GM21717 (cell line): Measurements from ENCODE around the gene NBPF3.
"Not testable (repeated sequence)": the region's sequence is repeated elsewhere in the genome, so short reads cannot be mapped to it uniquely, and the experiment has no call there.

Experiments
- ATAC-seq: cut with Tn5 transposase; IDR thresholded peaks from one replicate; pipeline ENCODE4 v1.9.1; 2021; ENCODE audit warnings: mild to moderate bottlenecking, moderate library complexity; ENCODE audit not compliant: unreplicated experiment

The NBPF3 gene

DNA sequence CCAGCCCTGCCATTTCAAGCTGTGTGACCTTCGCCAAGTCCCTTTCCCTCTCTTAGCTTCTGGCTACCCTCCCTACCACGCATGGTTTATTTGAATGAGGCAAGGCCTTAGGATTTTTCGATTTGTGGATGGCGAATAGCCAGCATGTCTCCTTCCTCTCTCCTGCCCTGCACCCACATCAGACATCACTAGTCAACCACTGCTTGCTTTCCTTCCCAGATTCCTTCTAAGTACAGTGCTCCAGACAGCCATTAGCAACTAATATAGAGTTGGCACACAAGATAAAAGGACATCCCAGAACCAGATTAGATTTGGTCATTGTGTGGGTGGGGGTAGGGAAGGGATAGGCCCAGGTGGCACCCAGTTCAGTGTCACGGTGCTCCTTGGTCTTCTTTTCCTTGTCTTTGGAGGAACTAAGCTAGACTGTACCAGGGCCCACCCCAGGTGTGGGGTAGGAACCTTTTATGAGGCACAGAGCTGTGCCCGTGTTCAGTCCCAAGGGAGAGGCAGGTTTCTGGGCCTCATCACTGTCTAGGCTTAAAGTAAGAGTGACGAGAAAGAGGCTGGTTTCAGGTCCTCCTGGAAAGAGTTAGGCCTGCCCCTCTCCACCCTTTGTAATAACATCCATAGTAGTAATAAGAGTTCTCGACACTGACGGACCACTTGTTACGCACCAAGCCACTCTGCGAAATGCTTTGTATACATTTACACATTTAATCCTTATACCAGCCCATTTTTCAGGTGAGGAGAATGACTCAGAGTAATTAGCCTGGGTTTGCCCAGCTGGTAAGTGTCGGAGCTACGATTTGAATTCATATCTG lies 77.9 kb downstream of the NBPF3 start:
- no peak for ATAC-seq

DNA sequence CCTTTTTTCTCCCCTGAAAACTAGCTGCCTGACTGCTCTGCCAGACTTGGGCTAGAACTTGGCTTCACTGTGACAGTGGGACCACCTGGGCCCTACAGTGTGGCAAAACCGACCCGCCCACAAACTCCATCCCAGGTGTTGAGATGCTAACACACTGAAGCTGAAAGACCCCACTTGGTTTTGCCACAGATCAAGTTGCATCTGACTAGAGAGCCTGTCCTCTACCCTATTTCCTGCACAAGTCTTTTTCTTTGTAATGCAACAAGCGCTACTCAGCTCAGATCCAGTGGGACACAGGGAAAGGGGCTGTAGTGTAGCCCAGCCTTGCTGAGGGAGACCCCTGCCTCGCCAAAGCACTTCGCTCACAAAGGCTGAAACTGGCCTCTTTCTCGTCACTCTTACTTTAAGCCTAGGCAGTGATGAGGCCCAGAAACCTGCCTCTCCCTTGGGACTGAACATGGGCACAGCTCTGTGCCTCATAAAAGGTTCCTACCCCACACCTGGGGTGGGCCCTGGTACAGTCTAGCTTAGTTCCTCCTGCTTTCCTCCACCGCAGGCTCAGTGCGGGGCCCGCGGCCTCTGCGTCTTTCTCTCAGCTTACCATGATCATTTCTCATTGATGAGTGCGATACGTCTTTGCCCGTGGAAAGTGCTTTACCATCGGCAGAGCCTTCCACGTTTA lies 79.0 kb downstream of the NBPF3 start:
- ATAC-seq = no peak

DNA sequence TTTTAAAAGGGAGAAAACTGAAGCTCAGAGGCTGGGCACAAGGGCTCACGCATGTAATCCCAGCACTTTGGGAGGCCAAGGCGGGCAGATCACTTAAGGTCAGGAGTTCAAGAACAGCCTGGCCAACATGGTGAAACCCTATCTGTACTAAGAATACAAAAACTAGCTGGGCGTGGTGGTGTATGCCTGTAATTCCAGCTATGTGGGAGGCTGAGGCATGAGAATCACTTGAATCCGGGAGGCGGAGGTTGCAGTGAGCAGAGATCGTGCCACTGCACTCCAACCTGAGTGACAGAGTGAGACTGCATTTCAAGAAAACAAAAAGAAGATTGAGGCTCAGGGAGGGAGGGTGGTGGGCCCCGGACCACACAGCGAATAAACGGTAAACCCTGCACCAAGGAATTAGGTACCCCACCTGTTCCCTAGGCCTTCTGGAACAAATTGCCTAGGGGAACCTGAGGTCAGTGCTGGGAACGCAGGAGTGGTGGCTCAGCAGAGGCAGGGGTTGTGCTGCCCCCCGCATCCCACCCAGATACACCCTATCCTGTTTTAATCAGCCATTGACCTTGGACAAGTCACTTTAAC lies 79.6 kb downstream of the NBPF3 start:
- ATAC-seq = not testable (repeated sequence)

DNA sequence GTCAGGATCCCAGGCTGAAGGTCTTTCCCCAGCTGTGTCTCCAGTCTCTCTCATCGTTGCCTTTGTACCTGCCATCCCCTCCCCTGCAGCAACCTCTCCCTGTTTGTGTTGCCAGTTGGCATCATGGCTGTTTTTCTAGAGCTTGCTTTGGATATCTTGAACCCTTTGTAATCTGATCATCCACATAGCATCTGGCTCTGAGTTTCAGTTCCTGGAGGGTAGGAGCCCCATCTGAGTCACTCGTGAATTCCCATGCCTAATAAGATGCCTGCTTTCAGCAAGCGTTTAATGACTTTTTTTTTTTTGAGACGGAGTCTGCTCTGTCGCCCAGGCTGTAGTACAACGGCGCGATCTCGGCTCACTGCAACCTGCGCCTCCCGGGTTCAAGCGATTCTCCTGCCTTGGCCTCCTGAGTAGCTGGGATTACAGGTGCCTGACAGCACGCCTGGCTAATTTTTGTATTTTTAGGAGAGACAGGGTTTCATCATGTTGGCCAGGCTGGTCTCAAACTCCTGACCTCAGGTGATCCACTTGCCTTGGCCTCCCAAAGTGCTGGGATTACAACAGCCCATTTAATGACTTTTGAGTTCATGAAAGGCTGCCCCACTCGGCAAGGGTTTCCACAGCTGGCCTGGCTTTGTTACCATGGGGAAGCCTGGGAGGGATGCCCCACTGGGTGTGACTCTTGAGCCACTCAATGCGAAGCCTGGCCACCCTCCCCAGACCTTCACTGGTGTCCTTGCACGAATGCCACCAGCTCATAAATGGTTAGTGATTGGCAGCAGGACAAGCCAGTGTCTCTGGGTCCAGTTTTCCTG lies 81.2 kb downstream of the NBPF3 start:
- no peak for ATAC-seq

DNA sequence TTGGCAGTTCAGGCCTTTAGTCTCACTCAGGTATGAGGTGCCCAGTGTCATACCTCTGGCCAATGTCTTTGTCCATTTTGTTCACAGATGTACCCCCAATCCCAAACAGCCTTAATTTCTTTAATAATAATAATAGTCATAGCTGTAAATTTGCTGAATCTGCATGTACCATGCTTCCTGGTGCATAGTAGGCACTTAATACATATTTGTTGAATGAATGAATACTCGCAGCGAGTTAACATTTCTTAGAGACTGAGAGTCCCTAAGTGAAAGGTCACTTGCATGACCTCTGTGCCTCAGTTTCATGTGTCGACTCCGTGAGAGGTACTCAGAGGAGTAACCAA lies 81.8 kb downstream of the NBPF3 start:
- no peak for ATAC-seq

DNA sequence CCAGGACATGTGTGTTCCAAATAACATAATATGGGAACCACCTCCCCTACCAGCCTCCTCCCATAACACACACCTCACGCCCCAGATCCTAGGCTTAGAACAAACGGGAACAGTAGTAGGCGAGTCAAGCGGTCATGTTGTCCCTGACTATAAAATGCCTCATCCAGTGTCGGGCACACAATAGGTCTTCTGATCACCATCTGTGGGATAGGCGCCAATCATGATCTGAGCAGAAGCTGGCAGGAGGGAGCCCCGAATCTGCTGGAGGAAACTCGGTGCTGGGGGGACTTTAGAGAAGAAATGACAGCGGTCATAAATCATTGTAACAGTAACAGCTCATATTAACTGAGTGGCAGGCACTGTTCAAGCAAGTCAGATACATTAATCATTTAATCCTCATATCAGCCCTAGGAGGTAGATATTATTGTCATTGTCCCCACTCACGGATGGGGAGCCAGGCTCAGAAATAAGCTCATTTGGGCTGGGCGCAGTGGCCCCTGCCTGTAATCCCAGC lies 82.6 kb downstream of the NBPF3 start:
- no peak for ATAC-seq

DNA sequence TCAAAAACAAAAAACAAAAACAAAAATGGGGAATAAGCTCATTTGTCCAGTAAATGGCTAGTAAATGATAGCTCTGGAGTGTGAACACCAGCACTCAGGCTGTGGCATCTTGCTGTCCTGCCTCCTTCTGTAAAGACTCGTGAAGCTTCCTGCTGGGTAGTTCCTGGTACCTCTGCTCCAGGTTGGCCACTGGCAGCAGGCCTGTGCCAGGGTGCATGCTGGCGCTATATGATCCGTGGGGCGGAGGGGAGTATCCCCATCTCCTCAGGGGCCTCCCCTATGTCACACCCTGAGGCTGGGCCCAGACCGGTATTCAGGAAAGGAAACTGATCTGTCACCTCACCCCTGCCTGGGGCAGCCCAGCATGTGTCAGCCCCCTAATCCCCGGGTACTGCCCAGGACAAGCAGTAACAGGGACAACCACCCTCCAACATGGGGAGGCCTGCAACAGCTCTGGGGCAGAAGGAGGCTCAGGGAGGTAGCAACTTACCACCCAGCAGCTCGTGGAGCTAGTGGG lies 83.4 kb downstream of the NBPF3 start:
- no peak for ATAC-seq

DNA sequence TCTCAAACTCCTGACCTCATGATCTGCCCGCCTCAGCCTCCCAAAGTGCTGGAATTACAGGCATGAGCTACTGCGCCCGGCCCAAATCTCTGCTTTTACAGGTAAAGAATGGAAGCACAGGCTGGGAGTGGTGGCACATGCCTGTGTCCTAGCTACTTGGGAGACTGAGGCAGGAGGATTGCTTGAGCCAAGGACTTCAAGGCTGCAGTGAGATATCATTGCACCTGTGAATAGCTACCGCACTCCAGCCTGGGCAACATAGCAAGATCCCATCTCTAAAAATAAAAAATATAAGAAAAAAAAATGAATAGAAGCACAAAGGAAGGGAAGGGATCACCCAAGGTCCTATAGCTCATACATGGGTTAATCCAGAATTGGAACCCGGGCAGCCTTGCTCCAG lies 84.3 kb downstream of the NBPF3 start:
- ATAC-seq = no peak

DNA sequence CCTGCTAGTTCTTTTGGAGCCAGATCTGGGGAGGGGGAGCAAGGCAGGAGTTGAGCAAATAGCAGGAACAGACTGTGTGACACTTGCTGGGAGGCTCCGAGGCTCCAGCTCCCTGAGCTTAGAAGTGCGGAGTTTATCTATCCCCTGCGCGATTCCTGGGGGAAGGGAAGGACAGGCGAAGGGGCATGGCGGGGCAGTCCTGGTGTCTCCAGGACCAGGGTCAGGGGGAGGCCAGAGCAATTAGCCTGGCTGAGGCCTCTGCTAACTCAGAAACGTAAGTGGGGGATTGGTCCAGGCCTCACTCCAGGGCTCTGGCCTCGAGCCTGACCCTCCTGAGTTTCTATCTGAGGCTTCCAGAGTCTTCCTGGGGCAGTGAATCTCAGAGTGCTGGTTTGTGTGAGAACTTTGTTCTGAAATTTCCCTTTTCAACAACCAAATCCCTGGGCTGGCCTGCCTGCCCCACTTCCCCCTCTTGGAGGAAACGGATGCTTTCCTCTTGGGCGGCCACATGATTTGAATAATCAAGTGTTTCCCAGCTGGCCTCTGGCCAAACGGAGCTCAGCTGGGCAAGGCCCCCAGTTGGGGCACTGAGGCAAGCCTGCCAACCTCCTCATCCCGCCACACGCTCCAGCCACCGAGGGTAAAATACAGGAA lies 84.9 kb downstream of the NBPF3 start:
- no peak for ATAC-seq

DNA sequence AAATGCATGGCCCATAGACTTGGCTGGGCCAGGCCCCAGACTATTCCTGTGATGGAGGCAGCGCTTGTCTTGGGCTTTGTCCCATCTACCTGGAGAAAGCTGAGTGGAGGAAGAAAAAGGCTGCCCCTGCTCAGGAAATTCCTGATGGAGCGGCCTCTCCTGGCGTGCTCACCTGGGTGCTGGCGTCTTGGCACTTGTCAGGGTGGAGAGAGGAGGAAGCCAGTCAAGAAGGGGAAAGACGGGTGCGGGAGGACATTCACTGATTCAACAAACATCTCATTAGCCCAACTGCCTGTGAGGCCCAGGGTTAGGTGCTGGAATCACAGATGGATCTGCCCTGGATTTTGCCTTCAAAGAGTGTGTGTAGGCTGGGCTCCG lies 85.4 kb downstream of the NBPF3 start:
- no peak for ATAC-seq

DNA sequence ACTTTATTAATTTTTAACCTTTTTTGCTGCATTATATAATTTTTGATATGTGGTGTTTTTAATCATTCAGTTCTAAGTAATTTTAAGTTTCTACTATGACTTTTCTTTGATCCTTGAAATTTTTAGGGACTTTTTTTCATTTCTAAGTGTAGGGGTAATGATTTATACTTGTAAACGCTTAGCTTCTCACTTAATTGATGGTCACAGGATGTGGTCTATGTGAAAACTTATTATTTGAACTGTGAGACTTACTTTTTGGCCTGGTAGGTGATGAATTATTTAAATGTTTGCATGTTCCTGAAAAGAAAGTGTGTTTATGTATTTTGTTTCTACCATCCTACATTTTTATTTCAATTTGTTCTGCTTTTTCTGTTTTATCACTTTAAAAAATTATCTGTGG lies 86.5 kb downstream of the NBPF3 start:
- no peak for ATAC-seq

DNA sequence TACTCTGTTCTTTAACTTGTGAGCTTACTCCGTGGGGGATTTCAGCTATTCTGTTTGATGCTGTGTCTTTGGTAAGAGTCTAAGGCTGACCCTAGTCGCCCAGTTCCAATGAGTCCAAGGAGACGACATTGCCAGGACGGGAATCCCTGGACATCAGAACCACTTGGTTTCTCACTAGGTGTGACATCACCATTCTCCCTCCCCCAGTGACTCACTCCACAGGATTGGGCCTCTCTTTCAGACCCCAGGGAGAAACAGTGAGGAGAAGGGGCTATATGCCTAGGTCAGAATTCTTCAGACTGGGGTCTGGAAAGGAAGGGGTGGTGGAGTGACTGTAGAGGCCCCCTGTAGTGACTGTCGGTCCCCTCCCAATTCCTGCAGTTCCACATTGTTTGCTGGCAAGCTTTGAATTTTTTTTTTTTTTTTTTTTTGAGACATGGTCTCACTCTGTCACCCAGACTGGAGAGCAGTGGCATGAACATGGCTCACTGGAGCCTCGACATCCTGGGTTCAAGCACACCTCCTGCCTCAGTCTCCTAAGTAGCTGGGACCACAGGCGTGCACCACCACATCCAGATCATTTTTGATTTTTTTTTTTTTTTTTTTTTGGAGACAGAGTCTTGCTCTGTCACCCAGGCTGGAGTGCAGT lies 90.6 kb downstream of the NBPF3 start:
- ATAC-seq = no peak

DNA sequence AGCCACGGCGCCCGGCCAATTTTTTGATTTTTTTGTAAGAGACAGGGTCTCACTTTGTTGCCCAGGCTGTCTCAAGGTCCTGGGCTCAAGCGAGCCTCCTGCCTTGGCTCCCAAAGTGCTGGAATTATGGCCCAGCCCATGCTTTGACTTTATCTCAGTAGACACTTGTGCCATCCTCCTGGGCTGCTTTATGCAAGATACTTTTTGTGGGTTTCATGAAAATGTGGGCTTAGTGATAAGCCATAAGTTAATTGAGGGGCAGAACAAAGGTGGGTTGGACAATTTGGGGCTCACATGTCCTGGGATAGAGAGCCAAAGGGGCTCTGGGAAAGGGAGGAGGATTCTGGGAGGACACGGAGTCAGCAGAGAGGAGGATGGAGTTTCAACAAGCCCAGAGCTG lies 91.3 kb downstream of the NBPF3 start:
- no peak for ATAC-seq

DNA sequence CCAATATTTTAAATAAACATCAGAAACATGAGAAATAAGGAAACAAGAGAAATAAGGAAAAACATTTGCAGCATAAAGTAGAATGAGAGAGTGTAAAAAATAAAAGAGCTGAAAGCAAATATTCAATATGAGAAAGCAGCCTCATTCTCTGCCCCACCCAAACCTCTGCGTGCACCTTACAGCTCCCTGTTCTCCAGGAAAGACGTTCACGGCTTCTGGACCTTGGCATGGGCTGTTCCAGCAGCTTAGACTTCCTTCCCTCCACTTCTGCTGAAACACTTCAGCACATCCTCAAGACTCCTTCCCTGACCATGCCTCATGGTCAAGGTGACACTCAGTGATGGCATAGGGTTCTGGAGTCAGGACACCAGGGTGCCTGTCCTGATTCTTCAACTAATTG lies 92.6 kb downstream of the NBPF3 start:
- no peak for ATAC-seq

DNA sequence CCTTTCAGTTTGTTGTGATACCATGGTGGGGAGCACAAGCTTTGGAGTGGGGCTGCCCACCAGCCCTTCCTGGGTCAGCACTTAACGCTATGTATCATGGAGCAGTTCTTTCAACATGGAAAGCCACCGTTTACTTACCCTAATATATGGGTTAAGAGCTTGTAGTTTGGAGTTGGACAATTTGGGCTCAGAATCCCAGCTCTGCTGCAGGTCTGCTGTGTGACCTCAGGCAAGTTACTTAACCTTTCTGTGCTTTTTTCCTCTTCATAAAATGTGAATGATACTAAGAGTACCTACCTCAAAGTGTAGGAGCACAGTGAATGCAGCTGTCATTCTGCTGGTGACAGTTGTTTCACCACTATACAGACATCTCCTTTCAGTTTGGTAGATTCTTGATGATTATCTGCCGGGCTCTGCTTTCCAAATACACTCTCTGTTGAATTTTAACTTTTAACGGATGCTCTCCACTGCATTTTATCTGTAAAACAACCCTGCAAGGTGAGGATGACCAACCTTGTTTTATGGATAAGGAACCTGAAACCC lies 93.1 kb downstream of the NBPF3 start:
- ATAC-seq = no peak

DNA sequence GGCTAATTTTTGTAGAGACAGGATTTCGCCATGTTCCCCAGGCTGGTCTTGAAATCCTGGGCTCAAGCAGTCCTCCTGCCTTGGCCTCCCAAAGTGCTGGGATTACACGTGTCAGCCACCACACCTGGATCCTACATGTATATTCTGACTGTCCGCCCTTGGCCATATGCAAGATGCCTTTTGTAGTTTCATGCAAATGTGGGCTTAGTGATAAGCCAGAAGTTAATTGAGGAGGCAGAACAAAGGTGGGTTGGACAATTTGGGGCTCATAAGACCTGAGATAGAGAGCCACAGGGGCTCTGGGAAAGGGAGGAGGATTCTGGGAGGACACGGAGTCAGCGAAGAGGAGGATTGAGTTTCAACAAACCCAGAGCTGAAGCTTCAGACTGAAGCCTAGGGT lies 94.2 kb downstream of the NBPF3 start:
- no peak for ATAC-seq
